GM06990 (cell line): ENCODE data around the gene CST2.
"Not testable (repeated sequence)": the region's sequence is repeated elsewhere in the genome, so short reads cannot be mapped to it uniquely, and the experiment has no call there.

Experiments
- DNase-seq: peaks from one replicate; pipeline ENCODE4 v3.0.0-alpha.2; 2011; ENCODE audit not compliant: insufficient read length; ENCODE audit errors: extremely low read depth
- H3K27me3 ChIP-seq: replicated peaks from 2 replicates; pipeline ENCODE4 v1.6.0; 2011; ENCODE audit warnings: low read length; ENCODE audit not compliant: control insufficient read depth, insufficient read depth
- H3K36me3 ChIP-seq: 2 replicates; pipeline ENCODE4 v1.5.1; 2011; ENCODE audit warnings: low read length; ENCODE audit not compliant: control insufficient read depth, insufficient read depth
- H3K4me3 ChIP-seq: replicated peaks from 2 replicates; pipeline ENCODE4 v1.5.1; 2011; ENCODE audit warnings: low read depth, mild to moderate bottlenecking, control low read depth, low read length
- CTCF ChIP-seq: IDR thresholded peaks from 2 replicates; pipeline ENCODE4 v1.5.1; 2011; ENCODE audit warnings: low read length, control low read depth, mild to moderate bottlenecking, inconsistent platforms; ENCODE audit not compliant: insufficient read depth, poor library complexity, severe bottlenecking

CST2 gene

GRCh38 chr20:23856736-23857135 is 30.2 kb upstream of the CST2 start:
- no peak overlapping the region for H3K4me3 ChIP-seq
- DNase-seq, result no peak
- no peak for TF ChIP-seq CTCF
- H3K36me3 ChIP-seq, result no peaks in the 10 kb centered on the region
- no peaks in the 10 kb centered on the region for H3K27me3 ChIP-seq

- TF ChIP-seq CTCF, result no peak
- H3K4me3 ChIP-seq, result no peak overlapping the region
- no peaks in the 10 kb centered on the region for H3K36me3 ChIP-seq
- DNase-seq, result no peak
- no peaks in the 10 kb centered on the region for H3K27me3 ChIP-seq
These were observed 29.7 kb upstream of the CST2 start for GRCh38 chr20:23856226-23856625.

- Histone ChIP-seq H3K4me3 (no peak overlapping the region), H3K27me3 (no peaks in the 10 kb centered on the region), H3K36me3 (no peaks in the 10 kb centered on the region)
- no peak for TF ChIP-seq CTCF
- no peak for DNase-seq
These were observed 15.2 kb upstream of the CST2 start for GRCh38 chr20:23841693-23842092.

GRCh38 chr20:23835716-23836115 is 9.2 kb upstream of the CST2 start:
- H3K36me3 ChIP-seq, result no peaks in the 10 kb centered on the region
- no peak for TF ChIP-seq CTCF
- no peak for DNase-seq
- no peak overlapping the region for H3K4me3 ChIP-seq
- H3K27me3 ChIP-seq, result no peaks in the 10 kb centered on the region

- TF ChIP-seq CTCF, result no peak
- DNase-seq, result no peak
- H3K4me3 ChIP-seq, result no peak overlapping the region
- H3K27me3 ChIP-seq, result no peaks in the 10 kb centered on the region; the same call in 1 of the 2 replicates
- no peaks in the 10 kb centered on the region for H3K36me3 ChIP-seq
These were observed 6.4 kb upstream of the CST2 start for GRCh38 chr20:23832775-23833513.

GRCh38 chr20:23831961-23832360 is 5.4 kb upstream of the CST2 start:
- DNase-seq, H3K4me3 ChIP-seq, H3K36me3 ChIP-seq, H3K27me3 ChIP-seq: not testable (repeated sequence)
